ENCODE results near the gene VPS37C.

GRCh38 chr11:61146416-61146815 is 14.8 kb downstream of the VPS37C start:
- TF ChIP-seq CTCF (IDR thresholded peaks at IDR 0.05; ENCODE audit: low read depth, low read length, missing input control) (no peak), TAF1 (conservative IDR thresholded peaks at IDR 0.05) (no peak), FOXA1 (IDR thresholded peaks at IDR 0.05) (no peak), GABPA (IDR thresholded peaks at IDR 0.05 in 1 of 2, conservative IDR thresholded peaks at IDR 0.05 in 1 of 2) (no peak), RAD21 (IDR thresholded peaks at IDR 0.05) (no peak), ZBTB33 (IDR thresholded peaks at IDR 0.05) (no peak), YY1 (IDR thresholded peaks at IDR 0.05) (no peak), REST (IDR thresholded peaks at IDR 0.05) (no peak), JUND (IDR thresholded peaks at IDR 0.05) (no peak), MAX (IDR thresholded peaks at IDR 0.05) (no peak), SP1 (IDR thresholded peaks at IDR 0.05) (no peak), HNF4A (conservative IDR thresholded peaks at IDR 0.05) (no peak), EGR1 (IDR thresholded peaks at IDR 0.05; ENCODE audit: low read depth in 2 of 2) (no peak)
